Measurements from ENCODE around the gene XYLT1. TPM values are rescaled to one million over a fixed set of nuclear protein-coding genes. Genes with fewer than 3 reads are reported as not detected.
"Not testable (repeated sequence)": the region's sequence is repeated elsewhere in the genome, so short reads cannot be mapped to it uniquely, and the experiment has no call there.

XYLT1 gene
- total RNA-seq, 2 donors from 2014 or later: 5.1 to 19.3 TPM

GRCh38 chr16:17308186-17308585 lies 162.6 kb downstream of the XYLT1 start:
- no peak overlapping the region for H3K27ac ChIP-seq

GRCh38 chr16:17307504-17307903 lies 163.3 kb downstream of the XYLT1 start:
- WGBS: 56% methylated on average over 1 of the region's 1 CpG
- Histone ChIP-seq H3K4me3 (no peak overlapping the region), H3K36me3 (no peaks in the 10 kb centered on the region), H3K9me3 (no peaks in the 10 kb centered on the region), H3K4me1 (replicated peaks) (peaks cover 19% of the 10 kb centered on the region), H3K27me3 (replicated peaks; ENCODE audit: insufficient read depth) (no peaks in the 10 kb centered on the region), H3K27ac (no peak overlapping the region)
- no peak for TF ChIP-seq CTCF (IDR thresholded peaks at IDR 0.05)
- no peak for TF ChIP-seq POLR2A (IDR thresholded peaks at IDR 0.05)
- no peak for TF ChIP-seq POLR2AphosphoS5 (IDR thresholded peaks at IDR 0.05)
- DNase-seq (ENCODE audit: low spot score): no peak
- intact Hi-C loops (cut with DNase I): loop anchor here (10.0 kb wide), 2 partner anchors 157 to 437 kb away; no protein-coding TSS in a partner anchor

More at GRCh38 chr16:17308186-17308585, 162.6 kb downstream of the XYLT1 start:
- DNase-seq (ENCODE audit: low spot score): no peak
- H3K9me3 ChIP-seq: no peaks in the 10 kb centered on the region
- intact Hi-C loops (cut with DNase I): loop anchor here (10.0 kb wide), 2 partner anchors 157 to 437 kb away; no protein-coding TSS in a partner anchor
- H3K36me3 ChIP-seq: no peaks in the 10 kb centered on the region
- H3K4me3 ChIP-seq: no peak overlapping the region
- H3K27me3 ChIP-seq (replicated peaks; ENCODE audit: insufficient read depth): no peaks in the 10 kb centered on the region
- TF ChIP-seq POLR2AphosphoS5 (IDR thresholded peaks at IDR 0.05) (no peak), POLR2A (IDR thresholded peaks at IDR 0.05) (no peak), CTCF (IDR thresholded peaks at IDR 0.05) (no peak)
- WGBS: 100% methylated on average over 2 of the region's 2 CpGs
- peaks cover 25% of the 10 kb centered on the region for H3K4me1 ChIP-seq (replicated peaks)

GRCh38 chr16:17306745-17307144 lies 164.0 kb downstream of the XYLT1 start:
- intact Hi-C loops (cut with DNase I): loop anchor here (10.0 kb wide), 2 partner anchors 158 to 438 kb away; no protein-coding TSS in a partner anchor
- no peak for DNase-seq (ENCODE audit: low spot score)
- peaks cover 19% of the 10 kb centered on the region for H3K4me1 ChIP-seq (replicated peaks)
- H3K27ac ChIP-seq: peak overlapping the region; percentile 86 to 92
- no peak overlapping the region for H3K4me3 ChIP-seq
- H3K36me3 ChIP-seq: no peaks in the 10 kb centered on the region
- TF ChIP-seq POLR2A (IDR thresholded peaks at IDR 0.05) (no peak), CTCF (IDR thresholded peaks at IDR 0.05) (no peak), POLR2AphosphoS5 (IDR thresholded peaks at IDR 0.05) (no peak)
- H3K27me3 ChIP-seq (replicated peaks; ENCODE audit: insufficient read depth): no peaks in the 10 kb centered on the region
- 95% methylated on average over 3 of the region's 3 CpGs for WGBS
- H3K9me3 ChIP-seq: no peaks in the 10 kb centered on the region

- H3K4me3 ChIP-seq; DNase-seq (ENCODE audit: low spot score); H3K27me3 ChIP-seq (replicated peaks; ENCODE audit: insufficient read depth); H3K9me3 ChIP-seq; H3K36me3 ChIP-seq: not testable (repeated sequence)
- 92% methylated on average over 9 of the region's 9 CpGs for WGBS
- intact Hi-C loops (cut with DNase I): loop anchor here (10.0 kb wide), 2 partner anchors 159 to 439 kb away; no protein-coding TSS in a partner anchor
- peaks cover 19% of the 10 kb centered on the region for H3K4me1 ChIP-seq (replicated peaks)
- peak overlapping the region; percentile 86 to 92 for H3K27ac ChIP-seq
Observed at GRCh38 chr16:17306211-17306610, 164.5 kb downstream of the XYLT1 start.

- Histone ChIP-seq H3K27ac (peak overlapping the region; percentile 86 to 92), H3K9me3 (no peaks in the 10 kb centered on the region), H3K27me3 (replicated peaks; ENCODE audit: insufficient read depth) (no peaks in the 10 kb centered on the region), H3K36me3 (no peaks in the 10 kb centered on the region), H3K4me1 (replicated peaks) (peaks cover 19% of the 10 kb centered on the region), H3K4me3 (no peak overlapping the region)
- no peak for DNase-seq (ENCODE audit: low spot score)
- WGBS: 85% methylated on average over 6 of the region's 6 CpGs
- TF ChIP-seq POLR2A (IDR thresholded peaks at IDR 0.05) (no peak), CTCF (IDR thresholded peaks at IDR 0.05) (no peak), POLR2AphosphoS5 (IDR thresholded peaks at IDR 0.05) (no peak)
- intact Hi-C loops (cut with DNase I): loop anchor here (10.0 kb wide), 2 partner anchors 159 to 439 kb away; no protein-coding TSS in a partner anchor
Observed at GRCh38 chr16:17305694-17306093, 165.1 kb downstream of the XYLT1 start.
